GM23338 (cell line): ENCODE measurements around the gene PTPRS. TPM values are rescaled to one million over a fixed set of nuclear protein-coding genes. Genes with fewer than 3 reads are reported as not detected.

Experiments
- ATAC-seq: fragments of 200-7000 bp; cut with Tn5 transposase; 3 replicates; pipeline ENCODE4 v1.9.1; 2020
- DNase-seq: peaks from one replicate; pipeline ENCODE4 v3.0.0-alpha.2; 2015; ENCODE audit warnings: low spot score
- H2AFZ ChIP-seq: fragments of 200-600 bp; sonication (generic); 2 replicates; pipeline ENCODE4 v1.8.0; 2016; ENCODE audit warnings: antibody characterized with exemption, mild to moderate bottlenecking, moderate library complexity
- H3F3A ChIP-seq: fragments of 200-600 bp; sonication (generic); replicated peaks from 2 replicates; pipeline ENCODE4 v1.8.0; 2017; ENCODE audit warnings: antibody characterized with exemption, mixed run types, low read depth
- H3K27ac ChIP-seq: fragments of 200-600 bp; sonication (generic); 2 replicates; pipeline ENCODE4 v1.6.1; 2016; ENCODE audit warnings: low read depth
- H3K27me3 ChIP-seq: fragments of 200-600 bp; sonication (generic); 2 replicates; pipeline ENCODE4 v1.8.0; 2016; ENCODE audit warnings: mild to moderate bottlenecking, mixed run types, moderate library complexity; ENCODE audit not compliant: insufficient read depth
- H3K36me3 ChIP-seq: fragments of 200-600 bp; sonication (generic); 2 replicates; pipeline ENCODE4 v1.8.0; 2016; ENCODE audit warnings: mild to moderate bottlenecking; ENCODE audit not compliant: insufficient read depth
- H3K4me1 ChIP-seq: fragments of 200-600 bp; sonication (generic); 2 replicates; pipeline ENCODE4 v1.8.0; 2016; ENCODE audit warnings: mild to moderate bottlenecking, moderate library complexity; ENCODE audit not compliant: insufficient read depth
- H3K4me2 ChIP-seq: fragments of 200-600 bp; sonication (generic); 2 replicates; pipeline ENCODE4 v1.7.1; 2017; ENCODE audit warnings: mixed run types
- H3K4me3 ChIP-seq: fragments of 200-600 bp; sonication (generic); 2 replicates; pipeline ENCODE4 v1.6.1; 2016; ENCODE audit warnings: mixed run types
- H3K79me2 ChIP-seq: fragments of 200-600 bp; sonication (generic); replicated peaks from 2 replicates; pipeline ENCODE4 v1.8.0; 2017; ENCODE audit warnings: mild to moderate bottlenecking; ENCODE audit not compliant: insufficient read depth
- H3K9me2 ChIP-seq: fragments of 200-600 bp; sonication (generic); 2 replicates; pipeline ENCODE4 v1.8.0; 2017; ENCODE audit not compliant: insufficient read depth
- H4K20me1 ChIP-seq: fragments of 200-600 bp; sonication (generic); replicated peaks from 2 replicates; pipeline ENCODE4 v1.8.0; 2017; ENCODE audit warnings: mild to moderate bottlenecking; ENCODE audit not compliant: insufficient read depth
- H3K27ac Mint-ChIP-seq: 2 replicates; pipeline ENCODE4 v1.8.0; 2020; ENCODE audit warnings: inconsistent platforms, mild to moderate bottlenecking, moderate library complexity, mixed read lengths
- H3K27me3 Mint-ChIP-seq: 3 replicates; pipeline ENCODE4 v1.8.0; 2022; ENCODE audit warnings: low read depth, mild to moderate bottlenecking, moderate library complexity, mixed read lengths, inconsistent platforms; ENCODE audit not compliant: insufficient read depth, poor library complexity
- H3K36me3 Mint-ChIP-seq: 3 replicates; pipeline ENCODE4 v1.8.0; 2021; ENCODE audit warnings: low read depth, mild to moderate bottlenecking, inconsistent platforms, moderate library complexity, mixed read lengths
- H3K4me1 Mint-ChIP-seq: 3 replicates; pipeline ENCODE4 v1.8.0; 2020; ENCODE audit warnings: mild to moderate bottlenecking, inconsistent platforms, mixed read lengths
- H3K4me3 Mint-ChIP-seq: 3 replicates; pipeline ENCODE4 v1.8.0; 2021; ENCODE audit warnings: moderate library complexity, mild to moderate bottlenecking, inconsistent platforms, mixed read lengths
- H3K9me3 Mint-ChIP-seq: 3 replicates; pipeline ENCODE4 v1.8.0; 2020; ENCODE audit warnings: moderate library complexity, mild to moderate bottlenecking, inconsistent platforms, mixed read lengths
- CREB1 ChIP-seq: fragments of 250-450 bp; sonication (Bioruptor Pico); IDR thresholded peaks from 2 replicates; pipeline ENCODE4 v1.5.0; 2020; ENCODE audit warnings: low read depth, mild to moderate bottlenecking, moderate library complexity
- EZH2 ChIP-seq: fragments of 200-600 bp; sonication (generic); IDR thresholded peaks from one replicate; pipeline ENCODE4 v1.8.0; 2017; ENCODE audit warnings: antibody characterized with exemption, mild to moderate bottlenecking, low read depth; ENCODE audit not compliant: unreplicated experiment
- EZH2phosphoT487 ChIP-seq: fragments of 200-600 bp; sonication (generic); IDR thresholded peaks from one replicate; pipeline ENCODE4 v1.8.1; 2018; ENCODE audit warnings: antibody characterized with exemption; ENCODE audit not compliant: unreplicated experiment
- JUNB ChIP-seq: IDR thresholded peaks from one replicate; pipeline ENCODE4 v1.6.1; 2016; ENCODE audit warnings: antibody characterized with exemption; ENCODE audit not compliant: unreplicated experiment
- NANOG ChIP-seq: IDR thresholded peaks from 2 replicates; pipeline ENCODE4 v1.6.1; 2016; ENCODE audit warnings: antibody characterized with exemption, borderline replicate concordance
- POLR2AphosphoS5 ChIP-seq: IDR thresholded peaks from 2 replicates; pipeline ENCODE4 v1.6.1; 2016; ENCODE audit warnings: antibody characterized with exemption, low read depth
- STAT1 ChIP-seq: IDR thresholded peaks from one replicate; pipeline ENCODE4 v1.6.1; 2016; ENCODE audit warnings: antibody characterized with exemption; ENCODE audit not compliant: unreplicated experiment
- ZNF114 ChIP-seq: fragments of 250-450 bp; sonication (Bioruptor Pico); IDR thresholded peaks from 2 replicates; pipeline ENCODE4 v1.5.0; 2020; ENCODE audit warnings: mild to moderate bottlenecking, moderate library complexity
- ZNF331 ChIP-seq: fragments of 250-450 bp; sonication (Bioruptor Pico); IDR thresholded peaks from 2 replicates; pipeline ENCODE4 v1.5.0; 2020; ENCODE audit warnings: low read depth, mild to moderate bottlenecking, moderate library complexity
- polyA plus RNA-seq: library from polyadenylated mRNA; unstranded; fragments of >200 nt; fragmentation: Nextera tagmentation; extraction: Ambion mirVana; gene quantifications from 2 replicates; pipeline ENCODE4 v1.2.1, GENCODE V29; 2016
- total RNA-seq: library from RNA; depleted of rRNA; stranded (reverse); fragments of >200 nt; shearing (Covaris generic); gene quantifications from 2 replicates; pipeline ENCODE4 v1.2.3, GENCODE V29; 2014
- TF ChIP-seq, protein P1 (sequence below), 2 experiments: fragments of 200-600 bp in 1 of 2; sonication (generic) in 1 of 2; conservative IDR thresholded peaks; 2 replicates each; pipeline versions ENCODE4 v1.5.1 to v1.6.1; 2016 to 2017; ENCODE audit warnings: antibody characterized with exemption in 2 of 2, low read depth in 2 of 2, mild to moderate bottlenecking in 2 of 2, moderate library complexity in 1 of 2
- TF ChIP-seq, protein P2 (sequence below): fragments of 250-450 bp; sonication (Bioruptor Pico); IDR thresholded peaks from 2 replicates; pipeline ENCODE4 v1.5.0; 2020; ENCODE audit warnings: mild to moderate bottlenecking, moderate library complexity
- TF ChIP-seq, protein P3 (sequence below): IDR thresholded peaks from 2 replicates; pipeline ENCODE4 v1.6.1; 2016; ENCODE audit warnings: antibody characterized with exemption
- TF ChIP-seq, protein P4 (sequence below): IDR thresholded peaks from one replicate; pipeline ENCODE4 v1.6.1; 2018; ENCODE audit warnings: antibody characterized with exemption; ENCODE audit not compliant: unreplicated experiment

Gene PTPRS
- total and polyA plus RNA-seq, 2 experiments from 2014 or later, result 20.7 to 290 TPM

DNA sequence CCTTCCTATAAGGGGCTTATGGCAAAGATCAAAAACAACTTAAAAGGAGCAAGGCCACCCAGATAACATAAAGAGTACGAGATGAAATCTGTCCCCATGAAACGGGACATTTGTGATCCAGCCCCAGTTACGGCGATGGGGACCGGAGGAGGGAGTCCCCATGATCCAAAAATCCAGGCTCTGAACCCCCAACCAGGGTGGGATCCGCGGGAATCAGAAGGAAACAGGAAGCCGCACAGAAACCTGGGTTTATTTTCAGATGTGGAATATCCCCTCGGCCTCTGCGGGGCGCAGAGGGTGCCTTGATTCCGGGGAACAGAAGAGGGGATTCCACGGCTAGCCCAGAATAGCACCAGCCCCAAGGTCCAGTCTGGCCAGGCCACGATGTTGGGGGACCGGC lies 5.0 kb downstream of the PTPRS start:
- Mint-ChIP-seq H3K4me3 (no peak overlapping the region; the same call in 2 of the 3 replicates), H3K9me3 (no peaks in the 10 kb centered on the region), H3K36me3 (peaks cover 12% of the 10 kb centered on the region), H3K4me1 (peaks cover 36% of the 10 kb centered on the region), H3K27ac (no peak overlapping the region), H3K27me3 (peaks cover 18% of the 10 kb centered on the region)
- Histone ChIP-seq H3K36me3 (no peaks in the 10 kb centered on the region), H3K9me2 (no peaks in the 10 kb centered on the region), H3K4me3 (no peak overlapping the region), H3F3A (0 out of 2 replicates have a peak, but pooled peaks cover 2% of the 10 kb centered on the region), H3K27me3 (no peaks in the 10 kb centered on the region), H3K27ac (no peak overlapping the region), H3K4me2 (no peak overlapping the region; the same call in 1 of the 2 replicates), H3K4me1 (peaks cover 33% of the 10 kb centered on the region), H4K20me1 (peaks cover 60% of the 10 kb centered on the region), H2AFZ (no peak overlapping the region), H3K79me2 (peaks cover 88% of the 10 kb centered on the region)
- no peak for DNase-seq
- no peak for ATAC-seq
- TF ChIP-seq ZNF331 (CRISPR knock-in tag) (no peak), NANOG (no peak), EZH2phosphoT487 (no peak), STAT1 (no peak), EZH2 (no peak), POLR2AphosphoS5 (no peak), JUNB (no peak), ZNF114 (CRISPR knock-in tag) (no peak), CREB1 (no peak)
- TF ChIP-seq, protein P1, sequence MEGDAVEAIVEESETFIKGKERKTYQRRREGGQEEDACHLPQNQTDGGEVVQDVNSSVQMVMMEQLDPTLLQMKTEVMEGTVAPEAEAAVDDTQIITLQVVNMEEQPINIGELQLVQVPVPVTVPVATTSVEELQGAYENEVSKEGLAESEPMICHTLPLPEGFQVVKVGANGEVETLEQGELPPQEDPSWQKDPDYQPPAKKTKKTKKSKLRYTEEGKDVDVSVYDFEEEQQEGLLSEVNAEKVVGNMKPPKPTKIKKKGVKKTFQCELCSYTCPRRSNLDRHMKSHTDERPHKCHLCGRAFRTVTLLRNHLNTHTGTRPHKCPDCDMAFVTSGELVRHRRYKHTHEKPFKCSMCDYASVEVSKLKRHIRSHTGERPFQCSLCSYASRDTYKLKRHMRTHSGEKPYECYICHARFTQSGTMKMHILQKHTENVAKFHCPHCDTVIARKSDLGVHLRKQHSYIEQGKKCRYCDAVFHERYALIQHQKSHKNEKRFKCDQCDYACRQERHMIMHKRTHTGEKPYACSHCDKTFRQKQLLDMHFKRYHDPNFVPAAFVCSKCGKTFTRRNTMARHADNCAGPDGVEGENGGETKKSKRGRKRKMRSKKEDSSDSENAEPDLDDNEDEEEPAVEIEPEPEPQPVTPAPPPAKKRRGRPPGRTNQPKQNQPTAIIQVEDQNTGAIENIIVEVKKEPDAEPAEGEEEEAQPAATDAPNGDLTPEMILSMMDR (conservative IDR thresholded peaks at IDR 0.05; ENCODE audit: low read depth in 2 of 2), result no peak
- TF ChIP-seq, protein P2, sequence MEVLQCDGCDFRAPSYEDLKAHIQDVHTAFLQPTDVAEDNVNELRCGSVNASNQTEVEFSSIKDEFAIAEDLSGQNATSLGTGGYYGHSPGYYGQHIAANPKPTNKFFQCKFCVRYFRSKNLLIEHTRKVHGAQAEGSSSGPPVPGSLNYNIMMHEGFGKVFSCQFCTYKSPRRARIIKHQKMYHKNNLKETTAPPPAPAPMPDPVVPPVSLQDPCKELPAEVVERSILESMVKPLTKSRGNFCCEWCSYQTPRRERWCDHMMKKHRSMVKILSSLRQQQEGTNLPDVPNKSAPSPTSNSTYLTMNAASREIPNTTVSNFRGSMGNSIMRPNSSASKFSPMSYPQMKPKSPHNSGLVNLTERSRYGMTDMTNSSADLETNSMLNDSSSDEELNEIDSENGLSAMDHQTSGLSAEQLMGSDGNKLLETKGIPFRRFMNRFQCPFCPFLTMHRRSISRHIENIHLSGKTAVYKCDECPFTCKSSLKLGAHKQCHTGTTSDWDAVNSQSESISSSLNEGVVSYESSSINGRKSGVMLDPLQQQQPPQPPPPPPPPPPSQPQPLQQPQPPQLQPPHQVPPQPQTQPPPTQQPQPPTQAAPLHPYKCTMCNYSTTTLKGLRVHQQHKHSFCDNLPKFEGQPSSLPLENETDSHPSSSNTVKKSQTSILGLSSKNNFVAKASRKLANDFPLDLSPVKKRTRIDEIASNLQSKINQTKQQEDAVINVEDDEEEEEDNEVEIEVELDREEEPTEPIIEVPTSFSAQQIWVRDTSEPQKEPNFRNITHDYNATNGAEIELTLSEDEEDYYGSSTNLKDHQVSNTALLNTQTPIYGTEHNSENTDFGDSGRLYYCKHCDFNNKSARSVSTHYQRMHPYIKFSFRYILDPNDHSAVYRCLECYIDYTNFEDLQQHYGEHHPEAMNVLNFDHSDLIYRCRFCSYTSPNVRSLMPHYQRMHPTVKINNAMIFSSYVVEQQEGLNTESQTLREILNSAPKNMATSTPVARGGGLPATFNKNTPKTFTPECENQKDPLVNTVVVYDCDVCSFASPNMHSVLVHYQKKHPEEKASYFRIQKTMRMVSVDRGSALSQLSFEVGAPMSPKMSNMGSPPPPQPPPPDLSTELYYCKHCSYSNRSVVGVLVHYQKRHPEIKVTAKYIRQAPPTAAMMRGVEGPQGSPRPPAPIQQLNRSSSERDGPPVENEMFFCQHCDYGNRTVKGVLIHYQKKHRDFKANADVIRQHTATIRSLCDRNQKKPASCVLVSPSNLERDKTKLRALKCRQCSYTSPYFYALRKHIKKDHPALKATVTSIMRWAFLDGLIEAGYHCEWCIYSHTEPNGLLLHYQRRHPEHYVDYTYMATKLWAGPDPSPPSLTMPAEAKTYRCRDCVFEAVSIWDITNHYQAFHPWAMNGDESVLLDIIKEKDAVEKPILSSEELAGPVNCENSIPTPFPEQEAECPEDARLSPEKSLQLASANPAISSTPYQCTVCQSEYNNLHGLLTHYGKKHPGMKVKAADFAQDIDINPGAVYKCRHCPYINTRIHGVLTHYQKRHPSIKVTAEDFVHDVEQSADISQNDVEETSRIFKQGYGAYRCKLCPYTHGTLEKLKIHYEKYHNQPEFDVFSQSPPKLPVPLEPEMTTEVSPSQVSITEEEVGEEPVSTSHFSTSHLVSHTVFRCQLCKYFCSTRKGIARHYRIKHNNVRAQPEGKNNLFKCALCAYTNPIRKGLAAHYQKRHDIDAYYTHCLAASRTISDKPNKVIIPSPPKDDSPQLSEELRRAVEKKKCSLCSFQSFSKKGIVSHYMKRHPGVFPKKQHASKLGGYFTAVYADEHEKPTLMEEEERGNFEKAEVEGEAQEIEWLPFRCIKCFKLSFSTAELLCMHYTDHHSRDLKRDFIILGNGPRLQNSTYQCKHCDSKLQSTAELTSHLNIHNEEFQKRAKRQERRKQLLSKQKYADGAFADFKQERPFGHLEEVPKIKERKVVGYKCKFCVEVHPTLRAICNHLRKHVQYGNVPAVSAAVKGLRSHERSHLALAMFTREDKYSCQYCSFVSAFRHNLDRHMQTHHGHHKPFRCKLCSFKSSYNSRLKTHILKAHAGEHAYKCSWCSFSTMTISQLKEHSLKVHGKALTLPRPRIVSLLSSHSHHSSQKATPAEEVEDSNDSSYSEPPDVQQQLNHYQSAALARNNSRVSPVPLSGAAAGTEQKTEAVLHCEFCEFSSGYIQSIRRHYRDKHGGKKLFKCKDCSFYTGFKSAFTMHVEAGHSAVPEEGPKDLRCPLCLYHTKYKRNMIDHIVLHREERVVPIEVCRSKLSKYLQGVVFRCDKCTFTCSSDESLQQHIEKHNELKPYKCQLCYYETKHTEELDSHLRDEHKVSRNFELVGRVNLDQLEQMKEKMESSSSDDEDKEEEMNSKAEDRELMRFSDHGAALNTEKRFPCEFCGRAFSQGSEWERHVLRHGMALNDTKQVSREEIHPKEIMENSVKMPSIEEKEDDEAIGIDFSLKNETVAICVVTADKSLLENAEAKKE, result no peak
- TF ChIP-seq, protein P3, sequence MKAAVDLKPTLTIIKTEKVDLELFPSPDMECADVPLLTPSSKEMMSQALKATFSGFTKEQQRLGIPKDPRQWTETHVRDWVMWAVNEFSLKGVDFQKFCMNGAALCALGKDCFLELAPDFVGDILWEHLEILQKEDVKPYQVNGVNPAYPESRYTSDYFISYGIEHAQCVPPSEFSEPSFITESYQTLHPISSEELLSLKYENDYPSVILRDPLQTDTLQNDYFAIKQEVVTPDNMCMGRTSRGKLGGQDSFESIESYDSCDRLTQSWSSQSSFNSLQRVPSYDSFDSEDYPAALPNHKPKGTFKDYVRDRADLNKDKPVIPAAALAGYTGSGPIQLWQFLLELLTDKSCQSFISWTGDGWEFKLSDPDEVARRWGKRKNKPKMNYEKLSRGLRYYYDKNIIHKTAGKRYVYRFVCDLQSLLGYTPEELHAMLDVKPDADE, result no peak
- TF ChIP-seq, protein P4, sequence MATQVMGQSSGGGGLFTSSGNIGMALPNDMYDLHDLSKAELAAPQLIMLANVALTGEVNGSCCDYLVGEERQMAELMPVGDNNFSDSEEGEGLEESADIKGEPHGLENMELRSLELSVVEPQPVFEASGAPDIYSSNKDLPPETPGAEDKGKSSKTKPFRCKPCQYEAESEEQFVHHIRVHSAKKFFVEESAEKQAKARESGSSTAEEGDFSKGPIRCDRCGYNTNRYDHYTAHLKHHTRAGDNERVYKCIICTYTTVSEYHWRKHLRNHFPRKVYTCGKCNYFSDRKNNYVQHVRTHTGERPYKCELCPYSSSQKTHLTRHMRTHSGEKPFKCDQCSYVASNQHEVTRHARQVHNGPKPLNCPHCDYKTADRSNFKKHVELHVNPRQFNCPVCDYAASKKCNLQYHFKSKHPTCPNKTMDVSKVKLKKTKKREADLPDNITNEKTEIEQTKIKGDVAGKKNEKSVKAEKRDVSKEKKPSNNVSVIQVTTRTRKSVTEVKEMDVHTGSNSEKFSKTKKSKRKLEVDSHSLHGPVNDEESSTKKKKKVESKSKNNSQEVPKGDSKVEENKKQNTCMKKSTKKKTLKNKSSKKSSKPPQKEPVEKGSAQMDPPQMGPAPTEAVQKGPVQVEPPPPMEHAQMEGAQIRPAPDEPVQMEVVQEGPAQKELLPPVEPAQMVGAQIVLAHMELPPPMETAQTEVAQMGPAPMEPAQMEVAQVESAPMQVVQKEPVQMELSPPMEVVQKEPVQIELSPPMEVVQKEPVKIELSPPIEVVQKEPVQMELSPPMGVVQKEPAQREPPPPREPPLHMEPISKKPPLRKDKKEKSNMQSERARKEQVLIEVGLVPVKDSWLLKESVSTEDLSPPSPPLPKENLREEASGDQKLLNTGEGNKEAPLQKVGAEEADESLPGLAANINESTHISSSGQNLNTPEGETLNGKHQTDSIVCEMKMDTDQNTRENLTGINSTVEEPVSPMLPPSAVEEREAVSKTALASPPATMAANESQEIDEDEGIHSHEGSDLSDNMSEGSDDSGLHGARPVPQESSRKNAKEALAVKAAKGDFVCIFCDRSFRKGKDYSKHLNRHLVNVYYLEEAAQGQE, result no peak
